Vagina (tissue), 2 donors: Measurements from ENCODE around the gene SARS1.

Source experiments
- POLR2A ChIP-seq, 2 donors: fragments of 450-650 bp; IDR thresholded peaks; one replicate each; pipeline ENCODE4 v1.6.1; 2017; ENCODE audit warnings: antibody characterized with exemption in 2 of 2, mild to moderate bottlenecking in 2 of 2, moderate library complexity in 2 of 2
- POLR2AphosphoS5 ChIP-seq, 2 donors: sonication (generic); formaldehyde crosslinking; IDR thresholded peaks; one replicate each; pipeline ENCODE4 v1.9.0; 2017; ENCODE audit warnings: antibody characterized with exemption in 2 of 2, mild to moderate bottlenecking in 2 of 2, low read depth in 1 of 2; ENCODE audit not compliant: insufficient read depth in 1 of 2
- TF ChIP-seq, protein P1 (sequence below), 3 experiments: fragments of 450-650 bp in 2 of 3; fragments of 200-600 bp in 1 of 3; sonication (generic) in 1 of 3; IDR thresholded peaks; one replicate each; pipeline ENCODE4 v1.5.1; 2017 to 2019; ENCODE audit warnings: antibody characterized with exemption in 3 of 3, mild to moderate bottlenecking in 2 of 3, moderate library complexity in 2 of 3

DNA sequence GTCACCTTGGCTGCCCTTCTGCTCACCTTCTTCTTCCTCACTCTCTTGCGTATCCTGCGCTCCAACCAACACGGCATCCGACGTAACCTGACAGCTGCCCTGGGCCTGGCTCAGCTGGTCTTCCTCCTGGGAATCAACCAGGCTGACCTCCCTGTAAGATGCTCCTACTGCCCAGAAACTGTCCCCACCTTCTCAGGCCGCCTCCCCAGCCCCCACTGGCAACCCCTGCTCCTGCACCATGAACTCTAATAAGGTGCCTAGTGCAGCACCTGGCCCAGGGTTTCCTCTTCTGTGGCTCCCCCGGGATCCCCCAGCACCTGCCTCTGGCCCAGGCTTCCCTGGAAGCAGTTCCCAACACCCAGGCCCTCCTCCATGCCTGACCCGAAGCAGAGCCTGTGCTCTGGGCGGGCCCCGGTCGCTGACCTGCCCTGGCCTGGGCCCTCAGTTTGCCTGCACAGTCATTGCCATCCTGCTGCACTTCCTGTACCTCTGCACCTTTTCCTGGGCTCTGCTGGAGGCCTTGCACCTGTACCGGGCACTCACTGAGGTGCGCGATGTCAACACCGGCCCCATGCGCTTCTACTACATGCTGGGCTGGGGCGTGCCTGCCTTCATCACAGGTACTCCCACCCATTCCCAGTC lies 56.4 kb downstream of the SARS1 start:
- TF ChIP-seq, protein P1, sequence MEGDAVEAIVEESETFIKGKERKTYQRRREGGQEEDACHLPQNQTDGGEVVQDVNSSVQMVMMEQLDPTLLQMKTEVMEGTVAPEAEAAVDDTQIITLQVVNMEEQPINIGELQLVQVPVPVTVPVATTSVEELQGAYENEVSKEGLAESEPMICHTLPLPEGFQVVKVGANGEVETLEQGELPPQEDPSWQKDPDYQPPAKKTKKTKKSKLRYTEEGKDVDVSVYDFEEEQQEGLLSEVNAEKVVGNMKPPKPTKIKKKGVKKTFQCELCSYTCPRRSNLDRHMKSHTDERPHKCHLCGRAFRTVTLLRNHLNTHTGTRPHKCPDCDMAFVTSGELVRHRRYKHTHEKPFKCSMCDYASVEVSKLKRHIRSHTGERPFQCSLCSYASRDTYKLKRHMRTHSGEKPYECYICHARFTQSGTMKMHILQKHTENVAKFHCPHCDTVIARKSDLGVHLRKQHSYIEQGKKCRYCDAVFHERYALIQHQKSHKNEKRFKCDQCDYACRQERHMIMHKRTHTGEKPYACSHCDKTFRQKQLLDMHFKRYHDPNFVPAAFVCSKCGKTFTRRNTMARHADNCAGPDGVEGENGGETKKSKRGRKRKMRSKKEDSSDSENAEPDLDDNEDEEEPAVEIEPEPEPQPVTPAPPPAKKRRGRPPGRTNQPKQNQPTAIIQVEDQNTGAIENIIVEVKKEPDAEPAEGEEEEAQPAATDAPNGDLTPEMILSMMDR (IDR thresholded peaks at IDR 0.05) = no peak
- TF ChIP-seq POLR2A (IDR thresholded peaks at IDR 0.05) (no peak), POLR2AphosphoS5 (IDR thresholded peaks at IDR 0.05; ENCODE audit: insufficient read depth in 1 of 2, low read depth in 1 of 2) (no peak)
